K562 treated with DMSO at 1 percent for 24 hours (cell line): ENCODE measurements around the gene METTL21C. TPM values are rescaled to one million over a fixed set of nuclear protein-coding genes. Genes with fewer than 3 reads are reported as not detected.

Experiments used
- total RNA-seq: library from RNA; unstranded; fragments of 300-600 nt; gene quantifications from 2 replicates; pipeline ENCODE4 v1.2.3, GENCODE V29; 2022; ENCODE audit warnings: low read depth; ENCODE audit not compliant: insufficient read depth

The METTL21C gene
- total RNA-seq, result not detected in 2 replicates

DNA sequence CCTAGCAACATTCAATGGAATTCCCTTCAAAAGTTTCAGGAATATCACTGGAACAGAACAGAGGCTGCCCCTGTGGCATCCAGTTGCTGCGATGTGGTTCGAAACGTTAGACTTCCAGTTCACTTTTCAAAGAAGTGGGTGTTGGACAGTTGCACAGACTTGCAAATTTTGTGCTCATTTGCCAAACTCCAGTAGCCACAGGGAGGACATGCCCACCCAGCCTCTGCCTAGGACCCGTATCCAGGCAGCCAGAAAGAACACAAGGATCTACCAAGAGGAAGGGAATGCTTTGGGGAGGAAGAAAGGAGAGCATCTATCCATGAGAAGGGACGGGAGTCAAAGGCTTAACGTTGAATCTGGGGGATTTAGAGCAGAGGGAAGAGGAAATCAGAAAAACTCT is at the start of gene METTL21C:
Gene METTL21C, minus strand, starts transcription at position 108 of the 400 bp plus-strand sequence. CDS start 546 bp downstream, outside the sequence.

Other genes with a start within 250 kb of the METTL21C start
- 17.1 and 18.7 TPM in 2 replicates for gene TPP2, start 98.1 kb downstream of the METTL21C start, total RNA-seq
- gene TEX30, start 78.7 kb upstream of the METTL21C start, total RNA-seq, result 9.9 and 17.0 TPM in 2 replicates
- gene POGLUT2, start 103.9 kb upstream of the METTL21C start, total RNA-seq, result 17.7 and 21.9 TPM in 2 replicates
- gene BIVM, start 104.1 kb upstream of the METTL21C start, total RNA-seq, result 12.2 and 15.3 TPM in 2 replicates
- gene ERCC5, start 151.0 kb upstream of the METTL21C start, total RNA-seq, result 20.9 and 23.7 TPM in 2 replicates